Pancreas (tissue), 10 donors: Measurements from ENCODE around the gene FPR2. TPM values are rescaled to one million over a fixed set of nuclear protein-coding genes. Genes with fewer than 3 reads are reported as not detected.

ENCODE experiments used
- ATAC-seq, 4 donors: fragments of 200-7000 bp; cut with Tn5 transposase; one replicate each; pipeline versions ENCODE4 v1.8.0 to v1.9.1; 2020; ENCODE audit warnings: mild to moderate bottlenecking in 4 of 4, moderate library complexity in 4 of 4
- DNase-seq, 6 donors: peaks; one replicate each; pipeline ENCODE4 v3.0.0-alpha.2; 2020
- FAIRE-seq: peaks from 2 replicates; lab custom pipeline; 2012; peaks lifted over from hg19 to GRCh38; lab: Jason Lieb, UNC
- H3K27ac ChIP-seq, 4 donors: fragments of 200-600 bp; sonication (generic); 1 replicate in 3 of 4; 2 replicates in 1 of 4; pipeline versions ENCODE4 v1.5.0 to v1.8.0; 2020
- H3K27me3 ChIP-seq, 4 donors: fragments of 200-600 bp; one replicate each; pipeline ENCODE4 v1.8.0; 2021
- H3K36me3 ChIP-seq, 3 donors: fragments of 200-600 bp; sonication (generic) in 1 of 3; one replicate each; pipeline versions ENCODE4 v1.5.0 to v1.8.0; 2020 to 2021
- H3K4me1 ChIP-seq, 3 donors: fragments of 200-600 bp; one replicate each; pipeline ENCODE4 v1.8.0; 2021
- H3K4me3 ChIP-seq, 4 donors: fragments of 200-600 bp; sonication (generic) in 2 of 4; one replicate each; pipeline versions ENCODE4 v1.5.0 to v1.8.0; 2020 to 2021
- H3K9me3 ChIP-seq, 4 donors: fragments of 200-600 bp; one replicate each; pipeline ENCODE4 v1.8.0; 2021
- WGBS, 2 donors: extraction: QIAGEN DNeasy Blood & Tissue Kit; methylation state at CpG; one replicate each; pipeline ENCODE4 v1.1.7; 2013; 5-methylcytosine and 5-hydroxymethylcytosine counted together
- intact Hi-C, 3 donors: fragments of 100-400 bp; cut with DNase I; formaldehyde crosslinking; loops; one replicate each; pipeline versions ENCODE4 v1.11.1 to v1.14.2; 2022
- polyA plus RNA-seq, 2 donors: library from polyadenylated mRNA; stranded (reverse); fragments of 200-250 nt; gene quantifications; one replicate each; pipeline ENCODE4 v1.2.3, GENCODE V29; 2013
- total RNA-seq, 6 donors: library from RNA; stranded (reverse); fragmentation: NEBNext Ultra II Directional in 4 of 6; extraction: Animal tissue kit (Norgen Biotek cat#: 25700) in 4 of 6; gene quantifications; one replicate each; pipeline versions ENCODE4 v1.2.1 to v1.2.4, GENCODE V29; 2021 to 2023
- TF ChIP-seq, protein P1 (sequence below), 4 donors: fragments of 200-600 bp; sonication (generic) in 3 of 4; IDR thresholded peaks; one replicate each; pipeline versions ENCODE4 v1.5.0 to v1.8.0; 2021; ENCODE audit warnings: antibody characterized with exemption in 4 of 4
- donor health status: healthy with polysubstance abuse.
- donor health status: DM: no; HTN: no; CAD: no; lungs with moderate emphysema.
- donor health status: DM: no; HTN: no; CAD: no.
- donor health status: control.
- donor health status: control.
- donor health status: Bipolar disorder and iron deficiency.
- donor health status: DM: yes; HTN: yes; CAD: no.
- donor health status: DM: no; HTN: no; CAD: no.
- donor health status: DM: no; HTN: no; CAD: no.
- donor health status: DM: yes; HTN: yes; CAD: no.

Gene FPR2
- total and polyA plus RNA-seq, 8 donors, result 0.14 to 1.3 (median 0.67) TPM; not detected in 3

- TF ChIP-seq, protein P1, sequence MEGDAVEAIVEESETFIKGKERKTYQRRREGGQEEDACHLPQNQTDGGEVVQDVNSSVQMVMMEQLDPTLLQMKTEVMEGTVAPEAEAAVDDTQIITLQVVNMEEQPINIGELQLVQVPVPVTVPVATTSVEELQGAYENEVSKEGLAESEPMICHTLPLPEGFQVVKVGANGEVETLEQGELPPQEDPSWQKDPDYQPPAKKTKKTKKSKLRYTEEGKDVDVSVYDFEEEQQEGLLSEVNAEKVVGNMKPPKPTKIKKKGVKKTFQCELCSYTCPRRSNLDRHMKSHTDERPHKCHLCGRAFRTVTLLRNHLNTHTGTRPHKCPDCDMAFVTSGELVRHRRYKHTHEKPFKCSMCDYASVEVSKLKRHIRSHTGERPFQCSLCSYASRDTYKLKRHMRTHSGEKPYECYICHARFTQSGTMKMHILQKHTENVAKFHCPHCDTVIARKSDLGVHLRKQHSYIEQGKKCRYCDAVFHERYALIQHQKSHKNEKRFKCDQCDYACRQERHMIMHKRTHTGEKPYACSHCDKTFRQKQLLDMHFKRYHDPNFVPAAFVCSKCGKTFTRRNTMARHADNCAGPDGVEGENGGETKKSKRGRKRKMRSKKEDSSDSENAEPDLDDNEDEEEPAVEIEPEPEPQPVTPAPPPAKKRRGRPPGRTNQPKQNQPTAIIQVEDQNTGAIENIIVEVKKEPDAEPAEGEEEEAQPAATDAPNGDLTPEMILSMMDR (IDR thresholded peaks at IDR 0.05), result no peak
- Histone ChIP-seq H3K4me1 (no peaks in the 10 kb centered on the region), H3K9me3 (no peaks in the 10 kb centered on the region), H3K36me3 (no peaks in the 10 kb centered on the region), H3K27me3 (peaks cover 0 to 12% (median 0%) of the 10 kb centered on the region in 4 donors), H3K27ac (no peak overlapping the region), H3K4me3 (no peak overlapping the region)
- ATAC-seq (no peak), FAIRE-seq (no peak), DNase-seq (no peak)
- intact Hi-C loops, result no loop called here
- WGBS, 2 donors, result 56 to 64% methylated on average over 3 of the region's 3 CpGs
These were observed 46.1 kb upstream of the FPR2 start for GRCh38 chr19:51714848-51715247.

DNA sequence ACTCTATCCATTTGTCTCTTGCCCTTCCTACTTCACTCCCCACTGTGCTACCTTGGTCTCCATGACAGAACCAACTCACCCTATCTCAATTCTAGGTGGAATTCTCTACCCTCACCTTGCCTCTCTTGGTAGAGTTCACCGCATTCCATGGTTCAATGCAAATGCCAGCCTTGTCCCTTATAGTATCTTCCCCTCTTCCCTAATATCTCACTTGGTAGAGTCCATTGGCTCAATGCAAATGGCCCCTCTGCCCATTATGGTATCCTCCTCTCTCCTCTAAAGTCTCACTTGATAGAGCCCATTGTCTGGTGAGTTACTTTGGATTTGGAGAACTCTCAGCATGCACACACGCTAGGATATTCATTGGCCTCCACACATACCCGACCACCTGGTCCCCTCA lies 45.1 kb upstream of the FPR2 start:
- Histone ChIP-seq H3K4me3 (no peak overlapping the region), H3K27ac (no peak overlapping the region), H3K9me3 (no peaks in the 10 kb centered on the region), H3K36me3 (no peaks in the 10 kb centered on the region), H3K27me3 (peaks cover 0 to 18% (median 0%) of the 10 kb centered on the region in 4 donors), H3K4me1 (no peaks in the 10 kb centered on the region)
- ATAC-seq (no peak), DNase-seq (no peak), FAIRE-seq (no peak)
- 67 to 72% methylated on average over 3 of the region's 3 CpGs for WGBS, 2 donors
- intact Hi-C loops, result no loop called here
- TF ChIP-seq, protein P1 (IDR thresholded peaks at IDR 0.05), result no peak

DNA sequence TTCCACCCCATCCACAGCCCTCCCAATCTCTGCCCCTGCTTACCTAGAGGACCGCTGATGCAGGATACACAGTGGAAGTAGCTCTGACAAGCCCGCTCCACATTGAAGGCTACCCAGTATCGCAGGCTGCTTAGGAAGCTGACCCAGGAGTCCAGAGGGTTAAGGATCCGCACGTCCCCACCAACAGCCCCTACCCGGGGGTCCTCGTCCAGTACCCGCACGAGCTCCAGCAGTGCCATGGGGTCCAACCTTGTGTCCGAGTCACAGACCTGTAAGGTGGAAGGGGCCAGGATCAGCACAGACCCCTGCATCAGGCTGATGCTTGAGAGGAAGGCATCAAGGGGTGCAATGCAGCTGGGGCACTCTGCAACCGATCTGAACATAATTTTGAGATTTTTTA lies 44.1 kb upstream of the FPR2 start:
- TF ChIP-seq, protein P1 (IDR thresholded peaks at IDR 0.05), result no peak
- H3K27me3 ChIP-seq, result peaks cover 0 to 20% (median 0%) of the 10 kb centered on the region in 4 donors
- H3K27ac ChIP-seq, result no peak overlapping the region
- H3K4me1 ChIP-seq, result no peaks in the 10 kb centered on the region
- FAIRE-seq (no peak), ATAC-seq (no peak), DNase-seq (no peak)
- H3K36me3 ChIP-seq, result no peaks in the 10 kb centered on the region
- no peak overlapping the region for H3K4me3 ChIP-seq
- intact Hi-C loops, result no loop called here
- H3K9me3 ChIP-seq, result no peaks in the 10 kb centered on the region
- WGBS, 2 donors, result 61 to 63% methylated on average over 11 of the region's 11 CpGs

GRCh38 chr19:51719251-51719988 lies 41.6 kb upstream of the FPR2 start:
- Histone ChIP-seq H3K36me3 (no peaks in the 10 kb centered on the region), H3K27ac (no peak overlapping the region), H3K9me3 (no peaks in the 10 kb centered on the region), H3K27me3 (peaks cover 0 to 23% (median 0%) of the 10 kb centered on the region in 4 donors), H3K4me1 (no peaks in the 10 kb centered on the region), H3K4me3 (no peak overlapping the region)
- intact Hi-C loops, result no loop called here
- FAIRE-seq (no peak), ATAC-seq (no peak), DNase-seq (peak in 1 of 6 donors; percentile 54)
- TF ChIP-seq, protein P1 (IDR thresholded peaks at IDR 0.05), result no peak
- 1 to 3% methylated on average over 65 to 83 of the region's 83 CpGs for WGBS, 2 donors

GRCh38 chr19:51721905-51722304 lies 39.1 kb upstream of the FPR2 start:
- no peak overlapping the region for H3K27ac ChIP-seq
- H3K36me3 ChIP-seq, result no peaks in the 10 kb centered on the region
- no peaks in the 10 kb centered on the region for H3K4me1 ChIP-seq
- ATAC-seq, result no peak
- DNase-seq, result no peak
- TF ChIP-seq, protein P1 (IDR thresholded peaks at IDR 0.05), result no peak
- H3K27me3 ChIP-seq, result peaks cover 0 to 23% (median 0%) of the 10 kb centered on the region in 4 donors
- intact Hi-C loops, result no loop called here
- H3K9me3 ChIP-seq, result no peaks in the 10 kb centered on the region
- FAIRE-seq, result no peak
- no peak overlapping the region for H3K4me3 ChIP-seq
- WGBS, 2 donors, result 54 to 61% methylated on average over 7 of the region's 7 CpGs
